ENCODE results near the gene RAD51B.

The RAD51B gene

GRCh38 chr14:68685419-68686204, 866.0 kb downstream of the RAD51B start:
- no peak for DNase-seq (ENCODE audit: low spot score)

DNA sequence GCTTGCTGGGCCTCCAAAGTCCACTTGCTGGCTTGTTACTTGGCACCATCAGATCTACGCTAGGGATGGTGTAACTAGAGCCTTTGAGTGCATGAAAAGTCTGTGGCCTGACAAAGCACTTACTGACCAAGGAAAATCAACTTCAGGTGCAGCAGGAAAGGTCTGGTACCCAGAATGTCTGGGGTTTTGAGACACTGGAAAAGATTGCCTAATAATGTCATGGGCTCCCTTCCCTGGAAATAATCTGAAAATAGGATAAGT, 866.6 kb downstream of the RAD51B start:
- no peak for DNase-seq (ENCODE audit: low spot score)

DNA sequence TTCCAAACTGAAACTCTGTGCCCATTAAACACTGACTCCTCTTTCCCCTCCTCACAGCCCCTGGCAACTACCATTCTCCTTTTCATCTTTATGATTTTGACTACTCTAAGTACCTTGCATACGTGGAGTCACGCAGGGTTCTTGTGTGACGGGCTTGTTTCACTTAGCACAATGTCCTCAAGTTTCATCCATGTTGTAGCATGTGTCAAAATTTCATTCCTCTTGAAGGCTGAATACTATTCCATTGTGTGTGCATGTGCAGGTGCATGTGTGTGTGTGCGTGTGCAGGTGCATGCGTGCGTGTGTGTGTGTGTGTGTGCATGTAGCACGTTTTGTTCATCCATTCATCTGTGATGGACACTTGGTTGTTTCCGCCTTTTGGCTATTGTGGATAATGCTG, 867.1 kb downstream of the RAD51B start:
- no peak for DNase-seq (ENCODE audit: low spot score)

GRCh38 chr14:68687746-68688145, 868.2 kb downstream of the RAD51B start:
- DNase-seq (ENCODE audit: low spot score), result no peak

- peak; percentile 85 for DNase-seq (ENCODE audit: low spot score)
Observed at GRCh38 chr14:68688872-68689371, 869.3 kb downstream of the RAD51B start.

GRCh38 chr14:68689511-68689910, 869.9 kb downstream of the RAD51B start:
- DNase-seq (ENCODE audit: low spot score), result no peak

GRCh38 chr14:68690089-68690958, 870.7 kb downstream of the RAD51B start:
- no peak for DNase-seq (ENCODE audit: low spot score)

- DNase-seq (ENCODE audit: low spot score), result no peak
Observed at GRCh38 chr14:68691031-68691791, 871.6 kb downstream of the RAD51B start.

- DNase-seq (ENCODE audit: low spot score), result no peak
Observed at GRCh38 chr14:68691792-68692118, 872.2 kb downstream of the RAD51B start.

DNA sequence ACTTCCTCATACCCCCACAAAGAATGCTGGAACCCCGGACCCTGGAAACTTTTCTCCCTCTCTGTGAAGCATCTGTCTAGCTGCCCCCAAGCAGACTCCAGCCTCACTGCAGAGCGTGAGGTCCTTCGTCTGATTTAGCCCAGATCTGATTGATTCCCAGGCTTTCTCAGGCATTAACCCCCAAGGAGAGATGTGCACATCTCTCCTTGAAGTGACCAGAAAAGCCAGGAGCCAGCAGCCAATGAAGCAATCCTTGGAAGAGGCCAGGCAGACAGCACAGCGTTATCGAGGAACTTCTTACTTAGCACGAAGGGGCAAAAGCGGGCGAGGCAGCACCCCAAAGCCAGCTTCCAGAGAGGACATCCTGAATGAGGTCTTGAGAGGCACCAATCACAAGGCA, 872.6 kb downstream of the RAD51B start:
- no peak for DNase-seq (ENCODE audit: low spot score)

GRCh38 chr14:68692916-68693771, 873.6 kb downstream of the RAD51B start:
- no peak for DNase-seq (ENCODE audit: low spot score)

DNA sequence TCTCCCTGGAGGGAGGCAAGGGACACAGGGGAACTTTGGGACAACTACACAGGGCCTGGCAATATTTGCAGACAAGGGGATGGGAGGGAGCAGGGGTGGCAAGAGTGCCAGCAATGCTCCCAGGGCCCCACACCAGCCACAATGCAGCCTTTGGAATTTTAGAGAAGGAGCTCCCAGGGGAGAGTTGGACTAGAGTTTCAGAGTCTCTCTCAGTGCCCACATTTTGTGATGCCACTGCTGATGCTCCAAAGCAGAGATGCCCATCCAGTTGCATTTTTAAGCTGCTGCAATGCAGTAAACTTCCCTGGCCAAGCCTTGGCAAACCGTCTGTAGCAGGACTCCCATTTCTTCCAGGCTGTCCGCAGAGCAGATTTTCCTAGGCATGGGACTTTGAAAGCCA, 874.3 kb downstream of the RAD51B start:
- DNase-seq (ENCODE audit: low spot score), result no peak

- peak; percentile 33 for DNase-seq (ENCODE audit: low spot score)
Observed at GRCh38 chr14:68694516-68695235, 875.1 kb downstream of the RAD51B start.

- peak; percentile 28 for DNase-seq (ENCODE audit: low spot score)
Observed at GRCh38 chr14:68695326-68695768, 875.8 kb downstream of the RAD51B start.

GRCh38 chr14:68695856-68696255, 876.3 kb downstream of the RAD51B start:
- DNase-seq (ENCODE audit: low spot score), result peak; percentile 28

- no peak for DNase-seq (ENCODE audit: low spot score)
Observed at GRCh38 chr14:68696266-68696665, 876.7 kb downstream of the RAD51B start.

DNA sequence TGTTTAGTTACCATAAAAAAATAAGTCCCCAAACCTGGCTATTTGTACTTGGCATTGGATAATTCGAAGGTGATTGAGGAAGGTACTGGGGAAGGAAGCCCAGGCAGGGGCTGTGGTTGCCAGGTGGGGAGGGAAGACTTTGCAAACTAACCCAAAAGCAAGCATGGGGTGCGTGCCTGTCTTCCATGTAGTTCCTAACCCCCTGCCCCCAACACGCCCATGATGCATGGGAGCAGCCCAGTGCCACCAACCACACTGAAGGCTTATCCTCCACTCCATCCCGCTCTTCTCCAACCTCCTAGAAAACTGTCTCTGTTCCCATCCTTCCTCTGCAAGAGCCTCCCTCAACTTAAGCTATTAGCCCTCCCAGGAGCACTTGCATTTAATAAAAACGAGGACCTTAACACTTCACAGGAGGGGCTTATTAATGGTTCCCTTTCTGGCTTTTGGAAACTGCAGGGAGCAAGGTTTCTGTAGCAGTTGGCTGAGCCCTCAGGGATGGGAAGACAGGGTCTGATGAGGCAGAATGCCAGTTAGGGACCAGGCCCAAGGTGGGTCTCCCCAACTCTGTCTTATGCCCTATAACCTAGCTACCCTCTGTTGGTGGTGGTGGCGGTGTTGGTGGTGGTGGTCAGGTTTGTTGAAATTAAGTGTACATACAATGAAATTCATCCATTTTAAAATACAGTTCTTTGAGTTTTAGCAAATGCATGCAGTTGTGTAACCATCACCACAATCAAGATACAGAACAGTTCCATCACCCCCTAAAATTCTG, 877.3 kb downstream of the RAD51B start:
- peak; percentile 54 for DNase-seq (ENCODE audit: low spot score)

- DNase-seq (ENCODE audit: low spot score), result peak; percentile 18
Observed at GRCh38 chr14:68698773-68699172, 879.2 kb downstream of the RAD51B start.

- DNase-seq (ENCODE audit: low spot score), result peak; percentile 23
Observed at GRCh38 chr14:68701001-68701741, 881.6 kb downstream of the RAD51B start.
